OCI-LY1 (cell line): ENCODE results near the gene DIDO1.

ENCODE experiments used
- EZH2 ChIP-seq: fragments of 200-600 bp; sonication (generic), shearing (Covaris generic); IDR thresholded peaks from 2 replicates; pipeline ENCODE4 v1.8.0; 2017; ENCODE audit warnings: borderline replicate concordance, mixed run types, mild to moderate bottlenecking, antibody characterized with exemption, low read length, moderate library complexity, mixed read lengths
- TF ChIP-seq, protein P1 (sequence below): fragments of 200-600 bp; sonication (generic), shearing (Covaris generic); IDR thresholded peaks from 2 replicates; pipeline ENCODE4 v1.5.1; 2017; ENCODE audit warnings: mild to moderate bottlenecking, antibody characterized with exemption, low read length, moderate library complexity, mixed read lengths

DNA sequence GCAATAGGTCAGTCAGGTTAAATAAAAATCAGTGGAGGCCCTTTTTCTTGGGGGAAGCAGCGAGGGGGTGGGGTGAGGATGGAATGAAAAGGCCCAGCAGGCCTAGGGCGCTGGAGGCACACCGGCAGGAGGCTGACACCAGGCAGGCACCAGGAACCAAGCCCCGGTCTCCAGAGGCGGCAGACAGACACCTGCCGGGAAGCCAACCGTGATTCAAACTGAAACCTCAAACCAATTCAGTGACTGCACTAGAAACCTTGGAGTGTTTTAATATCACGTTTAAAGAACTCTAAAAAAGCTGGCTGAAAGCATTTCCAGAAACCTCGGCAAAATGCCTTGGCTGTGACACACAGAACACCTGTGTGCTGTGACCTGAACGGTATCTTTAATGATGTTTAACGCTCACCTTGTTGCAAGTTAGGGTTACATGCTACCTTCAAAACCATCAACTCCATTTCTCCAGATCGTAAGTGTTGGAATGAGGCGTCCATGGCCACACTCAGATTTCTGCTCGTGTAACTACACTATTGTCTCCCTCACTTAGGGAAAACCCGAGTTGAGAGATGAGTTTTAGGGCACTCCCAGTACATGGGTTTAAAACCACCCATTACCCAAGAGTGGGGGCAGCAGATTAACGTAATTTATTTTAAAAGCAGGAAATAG lies 27.2 kb downstream of the DIDO1 start:
- TF ChIP-seq, protein P1, sequence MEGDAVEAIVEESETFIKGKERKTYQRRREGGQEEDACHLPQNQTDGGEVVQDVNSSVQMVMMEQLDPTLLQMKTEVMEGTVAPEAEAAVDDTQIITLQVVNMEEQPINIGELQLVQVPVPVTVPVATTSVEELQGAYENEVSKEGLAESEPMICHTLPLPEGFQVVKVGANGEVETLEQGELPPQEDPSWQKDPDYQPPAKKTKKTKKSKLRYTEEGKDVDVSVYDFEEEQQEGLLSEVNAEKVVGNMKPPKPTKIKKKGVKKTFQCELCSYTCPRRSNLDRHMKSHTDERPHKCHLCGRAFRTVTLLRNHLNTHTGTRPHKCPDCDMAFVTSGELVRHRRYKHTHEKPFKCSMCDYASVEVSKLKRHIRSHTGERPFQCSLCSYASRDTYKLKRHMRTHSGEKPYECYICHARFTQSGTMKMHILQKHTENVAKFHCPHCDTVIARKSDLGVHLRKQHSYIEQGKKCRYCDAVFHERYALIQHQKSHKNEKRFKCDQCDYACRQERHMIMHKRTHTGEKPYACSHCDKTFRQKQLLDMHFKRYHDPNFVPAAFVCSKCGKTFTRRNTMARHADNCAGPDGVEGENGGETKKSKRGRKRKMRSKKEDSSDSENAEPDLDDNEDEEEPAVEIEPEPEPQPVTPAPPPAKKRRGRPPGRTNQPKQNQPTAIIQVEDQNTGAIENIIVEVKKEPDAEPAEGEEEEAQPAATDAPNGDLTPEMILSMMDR, result no peak
- TF ChIP-seq EZH2, result no peak
